ENCODE results near the gene LRPPRC.

The LRPPRC gene

DNA sequence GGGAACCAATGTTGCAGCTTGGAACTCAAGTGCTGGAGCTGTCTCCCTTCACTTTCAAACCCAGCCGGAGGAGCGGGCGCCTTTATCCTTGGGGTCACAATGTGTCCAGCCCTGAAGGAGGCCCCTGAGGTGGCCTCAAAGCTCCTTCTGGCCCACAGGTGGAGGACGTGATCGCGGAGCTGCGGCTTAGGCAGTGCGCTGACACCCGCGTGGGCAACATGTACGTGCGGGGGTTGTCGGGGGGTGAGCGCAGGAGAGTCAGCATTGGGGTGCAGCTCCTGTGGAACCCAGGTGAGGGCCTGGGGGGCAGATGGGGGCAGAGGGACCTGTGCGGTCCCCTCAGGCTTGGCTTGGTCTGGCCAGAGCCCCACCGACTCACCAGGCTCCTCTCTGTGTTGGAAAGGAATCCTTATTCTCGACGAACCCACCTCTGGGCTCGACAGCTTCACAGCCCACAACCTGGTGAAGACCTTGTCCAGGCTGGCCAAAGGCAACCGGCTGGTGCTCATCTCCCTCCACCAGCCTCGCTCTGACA lies 143.5 kb downstream of the LRPPRC start:
- no peak for DNase-seq

DNA sequence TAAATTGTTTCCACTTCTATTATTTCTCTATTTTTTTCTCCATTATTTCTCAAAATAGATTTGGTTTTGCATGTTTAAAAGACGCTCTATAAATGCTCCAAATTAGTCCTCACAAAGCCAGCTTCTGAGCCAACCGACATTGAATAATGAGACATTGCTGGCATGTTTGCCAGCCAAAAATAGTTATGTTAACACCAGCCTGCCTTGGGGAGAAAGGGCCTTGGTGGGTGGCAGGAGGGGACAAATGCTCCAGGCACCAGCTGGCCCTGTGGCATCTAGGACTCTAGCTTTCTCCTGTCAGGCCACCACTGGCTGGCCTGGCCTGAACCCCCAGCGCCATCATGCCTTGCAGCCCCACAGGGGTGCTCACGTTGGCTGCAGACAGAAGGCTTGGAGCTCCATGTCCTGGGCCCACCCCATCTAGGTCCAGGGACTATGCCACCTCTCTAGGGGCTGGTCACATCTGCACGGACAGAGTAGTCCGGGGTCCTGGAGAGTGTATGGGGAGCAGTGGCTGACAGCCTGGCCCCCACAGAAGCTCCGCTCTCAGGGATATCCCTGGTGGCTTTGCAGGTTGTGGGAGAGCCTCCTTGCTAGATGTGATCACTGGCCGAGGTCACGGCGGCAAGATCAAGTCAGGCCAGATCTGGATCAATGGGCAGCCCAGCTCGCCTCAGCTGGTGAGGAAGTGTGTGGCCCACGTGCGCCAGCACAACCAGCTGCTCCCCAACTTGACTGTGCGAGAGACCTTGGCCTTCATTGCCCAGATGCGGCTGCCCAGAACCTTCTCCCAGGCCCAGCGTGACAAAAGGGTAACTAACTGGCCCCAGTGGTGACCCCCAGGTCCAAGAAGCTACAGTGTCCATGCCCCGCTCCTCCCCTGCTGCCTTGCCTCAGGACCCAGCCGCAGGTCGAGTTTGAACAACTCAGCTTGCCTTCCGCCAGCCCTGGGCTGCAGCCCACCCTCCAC lies 144.5 kb downstream of the LRPPRC start:
- DNase-seq = no peak

DNA sequence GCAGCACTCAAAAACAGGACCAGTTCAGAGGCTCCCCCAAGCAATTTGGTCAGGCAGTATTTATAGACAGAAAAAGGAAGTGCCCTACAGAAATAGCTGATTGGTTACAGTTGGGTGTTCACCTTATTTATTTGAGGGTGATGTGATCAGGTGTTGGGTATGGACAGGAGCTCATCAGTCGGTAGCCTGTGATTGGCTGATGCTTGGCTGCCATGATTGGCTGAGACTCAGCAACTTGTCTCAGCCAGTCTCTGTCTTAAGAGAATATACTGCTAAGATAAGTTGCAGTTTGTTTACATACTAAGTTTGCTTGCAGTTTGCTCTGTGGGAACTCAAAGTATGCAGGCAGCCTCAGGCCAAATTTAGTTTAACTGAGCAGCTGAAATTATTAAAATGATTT lies 147.6 kb downstream of the LRPPRC start:
- DNase-seq = no peak

DNA sequence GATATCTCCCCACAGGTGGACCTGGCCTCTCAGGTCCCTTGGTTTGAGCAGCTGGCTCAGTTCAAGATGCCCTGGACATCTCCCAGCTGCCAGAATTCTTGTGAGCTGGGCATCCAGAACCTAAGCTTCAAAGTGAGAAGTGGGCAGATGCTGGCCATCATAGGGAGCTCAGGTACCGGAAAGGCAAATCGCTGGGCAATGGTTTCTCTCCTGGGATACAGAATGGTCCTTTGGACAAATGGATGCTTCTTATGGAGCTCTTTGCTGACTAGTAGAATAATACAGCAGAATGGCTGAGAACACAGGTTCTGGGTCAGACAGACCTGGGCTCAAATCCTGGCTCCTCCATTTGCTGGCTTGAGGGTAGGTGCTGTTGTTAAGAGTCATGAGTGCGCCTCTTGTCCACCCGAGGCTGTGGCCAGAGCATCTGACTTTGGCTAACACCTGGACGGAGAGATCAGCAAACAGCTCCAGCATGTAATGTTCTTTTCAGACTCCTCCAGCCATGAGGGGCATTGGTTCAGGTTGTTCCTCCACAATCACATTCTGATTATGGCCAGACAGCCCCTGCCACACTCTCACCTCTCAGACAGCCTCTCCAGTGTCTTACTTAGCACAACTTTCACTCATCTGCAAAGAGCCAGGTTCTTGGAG lies 149.5 kb downstream of the LRPPRC start:
- DNase-seq = no peak

DNA sequence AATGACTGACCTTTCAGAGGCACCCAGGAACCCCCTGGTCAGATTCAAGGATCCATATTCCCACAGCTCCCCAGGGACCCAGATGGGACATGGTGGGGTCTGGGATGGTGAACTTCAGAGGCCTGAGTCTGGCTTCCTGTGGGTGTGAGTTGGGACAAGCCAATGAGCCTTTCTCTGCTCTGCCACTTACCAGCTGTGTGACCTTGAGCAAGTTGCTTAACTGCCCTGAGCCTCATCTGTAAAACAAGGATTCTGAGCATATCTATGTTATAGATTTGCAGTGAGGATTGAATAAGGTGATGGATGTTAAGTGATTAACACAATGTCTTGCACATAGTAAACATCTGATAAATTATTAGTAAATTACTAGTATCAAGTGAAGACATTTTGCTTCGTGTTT lies 150.6 kb downstream of the LRPPRC start:
- DNase-seq = no peak

DNA sequence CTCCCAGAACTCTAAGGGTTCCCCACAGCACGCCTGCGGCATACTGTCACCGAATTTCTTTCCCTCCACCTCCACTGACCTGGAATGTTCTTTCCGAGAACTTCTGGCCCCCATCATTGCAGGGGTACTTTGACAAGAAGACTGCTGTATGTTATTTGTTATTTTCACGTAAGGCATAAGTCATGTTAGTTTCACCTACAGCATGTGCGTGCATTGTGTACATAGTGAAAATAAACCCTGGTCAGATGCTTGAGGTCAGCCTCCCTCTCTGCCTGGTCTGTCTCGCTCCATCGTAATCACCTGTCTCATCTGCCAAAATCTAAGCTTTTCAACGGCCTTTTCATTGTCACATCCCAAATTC lies 152.9 kb downstream of the LRPPRC start:
- DNase-seq = no peak

DNA sequence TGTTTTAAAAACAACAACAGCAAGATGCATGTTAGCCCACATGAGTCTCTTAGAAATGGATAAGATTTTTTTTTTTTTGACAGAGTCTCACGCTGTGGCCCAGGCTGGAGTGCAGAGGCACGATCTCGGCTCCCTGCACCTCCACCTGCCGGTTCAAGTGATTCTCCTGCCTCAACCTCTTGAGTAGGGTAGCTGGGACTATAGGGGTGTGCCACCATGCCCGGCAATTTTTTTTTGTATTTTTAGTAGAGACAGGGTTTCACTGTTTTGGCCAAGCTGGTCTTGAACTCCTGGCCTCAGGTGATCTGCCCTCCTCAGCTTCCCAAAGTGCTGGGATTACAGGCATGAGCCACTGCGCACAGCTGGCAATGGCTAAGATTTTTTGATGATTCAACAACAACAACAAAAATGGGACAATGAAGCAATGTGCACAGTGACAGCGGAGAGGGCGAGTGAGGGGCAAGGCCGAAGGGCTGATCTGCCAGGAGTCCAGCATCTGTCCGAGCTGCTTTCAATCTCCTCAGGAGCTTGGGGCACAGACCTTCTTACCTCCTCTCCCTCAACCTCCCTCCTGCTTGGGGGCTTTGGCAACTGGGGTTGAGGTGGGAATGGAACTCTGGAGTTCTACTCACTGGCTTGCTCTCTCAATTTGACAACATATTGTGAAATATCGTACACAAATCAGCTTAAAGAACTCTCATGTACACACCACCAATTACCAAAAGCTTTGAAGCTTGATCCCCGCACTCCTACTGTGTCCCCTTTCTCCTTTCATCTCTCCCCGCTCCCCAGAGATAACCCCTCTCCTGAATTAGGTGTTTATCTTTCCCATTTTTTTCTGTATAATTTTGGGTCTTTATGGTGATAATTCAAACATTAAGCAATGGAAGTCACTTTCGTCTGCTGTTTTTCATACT lies 153.6 kb downstream of the LRPPRC start:
- no peak for DNase-seq

DNA sequence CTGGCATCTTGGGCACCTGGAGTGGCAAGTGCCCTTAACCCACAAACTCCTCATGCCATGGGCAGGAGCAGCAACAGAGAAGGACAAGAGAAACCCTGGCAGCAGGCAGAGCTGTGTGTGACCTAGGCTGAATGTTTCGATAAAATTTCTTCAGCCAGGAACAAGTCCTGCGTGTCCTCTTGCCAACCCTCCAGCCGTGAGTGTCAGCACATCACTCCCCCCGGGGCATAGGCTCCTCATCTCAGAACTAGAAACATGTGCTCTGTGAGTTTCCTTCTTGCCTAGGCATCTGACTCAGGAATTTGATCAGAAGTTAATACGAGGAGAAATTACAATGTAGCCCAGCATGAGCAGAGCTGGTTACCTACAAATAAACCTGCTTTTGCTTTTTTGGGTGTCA lies 154.8 kb downstream of the LRPPRC start:
- no peak for DNase-seq

DNA sequence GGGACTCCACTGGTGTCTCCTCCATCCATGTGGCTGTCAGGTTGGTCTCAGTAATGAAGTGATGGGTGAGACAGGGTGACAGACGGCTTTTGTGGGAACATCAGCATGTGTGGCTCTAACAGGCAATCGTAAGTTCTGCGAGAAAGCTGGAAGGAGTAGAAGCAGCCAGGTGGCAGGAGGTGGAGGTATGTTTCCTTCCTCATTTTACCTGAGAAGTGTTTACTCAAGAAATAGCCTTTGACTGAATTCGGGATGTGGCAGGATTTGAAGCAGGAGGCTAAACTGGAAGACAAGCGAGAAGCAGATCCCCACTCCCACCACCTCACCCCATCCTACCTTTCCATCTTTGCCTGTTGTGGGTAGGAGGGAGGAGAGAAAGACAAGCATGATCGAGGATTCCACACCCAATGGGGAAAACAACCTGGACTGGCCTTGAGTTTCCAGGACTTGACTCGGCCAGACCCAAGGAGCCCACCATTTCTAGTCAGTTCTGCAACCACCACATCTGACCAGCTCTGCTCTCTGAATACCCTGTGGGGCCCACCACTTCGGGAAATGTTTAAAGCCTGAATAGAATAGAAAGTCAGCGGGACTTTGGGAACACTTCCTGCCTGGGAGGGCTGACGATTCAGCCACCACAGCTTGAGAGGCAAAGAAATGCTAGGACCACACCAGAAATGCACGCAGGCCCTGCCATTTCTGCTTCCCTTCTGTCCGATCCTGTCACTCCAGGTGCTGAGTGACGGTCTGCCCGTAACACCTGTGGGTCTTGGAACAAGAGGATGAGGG lies 155.8 kb downstream of the LRPPRC start:
- DNase-seq = no peak

DNA sequence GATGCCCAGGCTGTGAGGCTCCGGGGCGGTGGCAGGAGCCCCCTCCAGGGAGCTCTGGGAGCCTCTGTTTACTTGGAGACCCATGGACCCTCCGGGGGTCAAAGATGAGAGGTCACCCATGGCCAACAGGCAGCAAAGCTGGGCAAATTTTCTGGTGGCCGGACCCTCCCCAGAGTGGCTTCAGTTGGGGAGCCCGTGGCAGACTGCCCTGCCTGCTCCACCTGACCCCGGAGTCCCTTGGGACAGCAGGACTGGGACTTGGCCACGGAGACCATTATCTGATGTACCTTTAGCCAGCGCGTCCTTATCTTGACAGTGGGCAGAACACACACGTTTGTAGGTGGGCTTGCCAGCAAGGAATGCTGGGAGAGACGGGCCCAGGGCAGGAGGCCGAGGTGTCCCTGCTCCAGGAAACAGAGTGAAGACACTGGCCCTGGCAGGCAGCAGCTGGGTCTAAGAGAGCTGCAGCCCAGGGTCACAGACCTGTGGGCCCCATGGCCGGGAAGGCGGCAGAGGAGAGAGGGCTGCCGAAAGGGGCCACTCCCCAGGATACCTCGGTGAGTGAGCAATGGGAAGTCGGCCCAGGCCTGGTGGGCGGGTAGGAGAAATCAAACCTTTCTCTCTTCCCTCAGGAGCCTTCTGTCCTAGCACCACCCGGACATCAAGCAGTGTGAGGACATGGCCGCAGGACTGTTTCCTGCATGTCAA lies 157.1 kb downstream of the LRPPRC start, which contains the start of the genes ABCG5 and ABCG8:
ABCG5 (minus strand) TSS at position 280 of the 708 bp plus-strand sequence; CDS start at position 120, 160 bp downstream.
ABCG8 (plus strand) TSS at position 412 of the 708 bp plus-strand sequence; CDS start at position 495, 83 bp downstream.
- no peak for DNase-seq

DNA sequence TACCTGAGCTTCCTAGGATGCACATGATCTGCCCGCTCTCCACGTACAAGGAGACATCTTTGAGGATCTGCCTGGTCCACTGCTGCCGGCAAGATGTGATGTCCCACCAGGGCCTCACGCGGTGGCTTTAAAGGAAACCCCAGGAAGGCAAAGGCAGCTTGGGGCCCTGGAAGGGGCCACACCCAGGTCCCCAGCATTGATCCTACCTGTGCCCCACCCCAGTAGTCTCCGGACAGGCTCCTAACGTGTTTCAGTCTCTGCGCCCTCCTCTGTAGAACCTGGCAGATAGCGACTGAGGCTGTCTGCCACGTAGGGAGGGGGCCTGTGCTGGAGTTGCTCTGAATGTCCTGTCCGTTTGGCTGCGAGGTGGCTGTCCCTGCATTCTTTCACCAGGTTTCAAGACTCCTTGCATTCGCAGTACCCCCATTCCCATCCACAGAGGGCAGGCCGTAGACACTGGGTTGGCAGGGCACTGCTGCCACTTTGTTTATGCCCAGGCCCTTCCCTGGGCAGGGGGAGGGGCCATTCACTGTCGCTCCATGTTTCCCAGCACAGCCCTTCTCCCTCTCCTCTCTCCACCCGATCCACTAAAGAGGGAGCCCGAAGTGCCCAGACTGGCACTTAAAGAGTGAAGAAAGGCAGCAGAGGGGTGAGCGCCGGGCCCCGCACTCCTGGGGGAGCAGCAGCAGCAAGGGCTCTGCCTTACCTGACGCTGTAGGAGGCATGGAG lies 157.8 kb downstream of the LRPPRC start:
- no peak for DNase-seq

DNA sequence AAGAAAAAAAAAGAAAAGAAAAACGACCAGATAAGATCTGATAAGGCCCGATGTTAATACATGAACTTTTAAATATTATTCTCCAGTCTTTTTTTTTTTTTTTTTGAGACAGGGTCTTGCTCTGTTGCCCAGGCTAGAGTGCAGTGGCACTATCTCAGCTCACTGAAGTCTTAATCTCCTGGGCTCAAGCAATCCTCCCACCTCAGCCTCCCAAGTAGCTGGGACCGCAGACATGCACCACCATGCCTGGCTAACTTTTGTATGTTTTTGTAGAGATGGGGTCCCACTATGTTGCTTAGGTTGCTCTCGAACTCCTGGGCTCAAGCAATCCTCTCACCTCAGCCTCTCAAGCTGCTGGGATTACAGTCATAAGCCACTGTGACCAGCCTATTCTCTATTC lies 158.8 kb downstream of the LRPPRC start:
- no peak for DNase-seq

All from T1000 (cell line).